ENCODE results near the gene CD69. TPM values are rescaled to one million over a fixed set of nuclear protein-coding genes. Genes with fewer than 3 reads are reported as not detected.

CD69 gene
- total RNA-seq, 2 experiments from 2014 or later, result 143 to 152 TPM

GRCh38 chr12:9758119-9758518 lies 2.6 kb downstream of the CD69 start:
- Mint-ChIP-seq H3K4me3 (peak overlapping the region; percentile 99), H3K36me3 (peaks cover 80% of the 10 kb centered on the region), H3K9me3 (peaks cover 7% of the 10 kb centered on the region), H3K27ac (peak overlapping the region; percentile 98), H3K4me1 (peaks cover 49% of the 10 kb centered on the region), H3K27me3 (no peaks in the 10 kb centered on the region)
- DNase-seq, result no peak

- no peak for DNase-seq
- Mint-ChIP-seq H3K4me1 (peaks cover 53% of the 10 kb centered on the region), H3K27ac (peak overlapping the region; percentile 98), H3K9me3 (peaks cover 5% of the 10 kb centered on the region), H3K27me3 (no peaks in the 10 kb centered on the region), H3K36me3 (peaks cover 83% of the 10 kb centered on the region), H3K4me3 (peak overlapping the region; percentile 99)
Measured at GRCh38 chr12:9757433-9758025, 3.2 kb downstream of the CD69 start.

GRCh38 chr12:9756706-9757105 lies 4.0 kb downstream of the CD69 start:
- Mint-ChIP-seq H3K27me3 (no peaks in the 10 kb centered on the region), H3K4me3 (peak overlapping the region; percentile 99), H3K4me1 (peaks cover 48% of the 10 kb centered on the region), H3K9me3 (no peaks in the 10 kb centered on the region), H3K36me3 (peaks cover 81% of the 10 kb centered on the region), H3K27ac (peak overlapping the region; percentile 98)
- DNase-seq, result no peak

DNA sequence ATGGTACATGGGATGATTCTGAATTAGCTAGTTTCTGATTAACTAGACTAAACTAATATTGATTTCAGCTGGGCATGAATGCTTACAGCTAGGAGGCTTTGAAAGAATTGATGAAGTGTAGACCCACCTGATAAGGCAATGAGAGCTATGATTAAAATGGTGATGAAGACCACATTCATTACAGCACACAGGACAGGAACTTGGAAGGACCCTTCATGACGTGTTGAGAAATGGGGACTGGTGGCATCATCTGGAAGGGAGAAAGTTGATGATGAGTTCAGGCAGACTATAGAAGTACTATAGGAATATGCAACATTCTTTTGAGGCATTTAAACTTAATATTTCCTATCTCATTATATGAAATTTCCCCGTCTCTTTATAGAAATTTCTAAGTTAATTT lies 4.5 kb downstream of the CD69 start:
- peaks cover 50% of the 10 kb centered on the region for H3K4me1 Mint-ChIP-seq
- peak overlapping the region; percentile 98 for H3K27ac Mint-ChIP-seq
- DNase-seq, result no peak
- H3K9me3 Mint-ChIP-seq, result no peaks in the 10 kb centered on the region
- peaks cover 85% of the 10 kb centered on the region for H3K36me3 Mint-ChIP-seq
- peak overlapping the region; percentile 99 for H3K4me3 Mint-ChIP-seq
- H3K27me3 Mint-ChIP-seq, result no peaks in the 10 kb centered on the region

DNA sequence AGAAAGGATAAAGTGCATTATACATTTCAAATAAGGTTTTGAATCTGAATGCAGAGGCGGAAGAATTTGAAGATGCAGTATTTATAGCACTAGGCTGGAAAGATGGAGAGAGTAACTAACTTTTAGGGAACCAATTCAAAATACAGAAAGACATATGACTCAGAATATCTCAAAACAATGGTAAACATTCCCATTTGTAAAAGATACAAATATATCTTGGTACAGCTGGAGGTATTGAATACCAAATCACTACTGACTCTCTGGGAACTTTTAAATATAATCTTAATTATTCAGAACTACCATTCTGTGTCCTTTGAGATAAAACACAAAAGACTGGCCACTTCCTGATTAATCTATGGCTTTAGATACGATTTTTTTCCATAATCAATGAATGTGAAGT lies 5.1 kb downstream of the CD69 start:
- no peak for DNase-seq
- Mint-ChIP-seq H3K27me3 (no peaks in the 10 kb centered on the region), H3K4me3 (peak overlapping the region; percentile 99), H3K36me3 (peaks cover 81% of the 10 kb centered on the region), H3K27ac (peak overlapping the region; percentile 93), H3K4me1 (peaks cover 48% of the 10 kb centered on the region), H3K9me3 (no peaks in the 10 kb centered on the region)

GRCh38 chr12:9755035-9755434 lies 5.7 kb downstream of the CD69 start:
- Mint-ChIP-seq H3K4me3 (peak overlapping the region; percentile 99), H3K27ac (peak overlapping the region; percentile 93), H3K27me3 (no peaks in the 10 kb centered on the region), H3K36me3 (peaks cover 77% of the 10 kb centered on the region), H3K9me3 (no peaks in the 10 kb centered on the region), H3K4me1 (peaks cover 53% of the 10 kb centered on the region)
- no peak for DNase-seq

- Mint-ChIP-seq H3K27me3 (no peaks in the 10 kb centered on the region), H3K4me3 (peak overlapping the region; percentile 99), H3K9me3 (no peaks in the 10 kb centered on the region), H3K36me3 (peaks cover 70% of the 10 kb centered on the region), H3K27ac (peak overlapping the region; percentile 93), H3K4me1 (peaks cover 54% of the 10 kb centered on the region)
- DNase-seq, result no peak
Measured at GRCh38 chr12:9754099-9754927, 6.4 kb downstream of the CD69 start.

GRCh38 chr12:9753498-9753897 lies 7.2 kb downstream of the CD69 start:
- peak overlapping the region; percentile 91 for H3K27ac Mint-ChIP-seq

DNA sequence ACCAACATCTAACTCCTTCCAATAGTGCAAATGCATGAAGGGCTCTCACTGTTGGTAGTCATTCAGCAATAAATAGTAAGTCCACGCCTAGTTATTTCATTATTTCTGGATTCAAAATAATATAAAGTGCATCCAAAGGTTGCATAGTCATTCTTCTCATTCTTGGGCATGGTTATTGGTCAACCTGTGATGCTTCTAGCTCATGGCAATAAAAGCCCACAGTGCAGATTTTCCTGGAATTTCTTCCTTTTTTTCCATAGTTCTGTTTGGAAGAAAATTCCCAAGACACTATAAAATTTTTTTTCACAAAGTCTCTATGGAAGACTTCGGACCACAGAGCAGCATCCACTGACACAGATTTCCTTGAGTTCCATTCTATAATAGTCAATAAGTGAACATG lies 7.6 kb downstream of the CD69 start:
- Mint-ChIP-seq H3K27me3 (no peaks in the 10 kb centered on the region), H3K4me1 (peaks cover 54% of the 10 kb centered on the region), H3K27ac (peak overlapping the region; percentile 91), H3K36me3 (peaks cover 58% of the 10 kb centered on the region), H3K9me3 (no peaks in the 10 kb centered on the region), H3K4me3 (peak overlapping the region; percentile 83)
- DNase-seq, result no peak

More at GRCh38 chr12:9753498-9753897, 7.2 kb downstream of the CD69 start:
- peaks cover 54% of the 10 kb centered on the region for H3K4me1 Mint-ChIP-seq
- peaks cover 62% of the 10 kb centered on the region for H3K36me3 Mint-ChIP-seq
- H3K4me3 Mint-ChIP-seq, result peak overlapping the region; percentile 83
- DNase-seq, result no peak
- H3K9me3 Mint-ChIP-seq, result no peaks in the 10 kb centered on the region
- no peaks in the 10 kb centered on the region for H3K27me3 Mint-ChIP-seq

DNA sequence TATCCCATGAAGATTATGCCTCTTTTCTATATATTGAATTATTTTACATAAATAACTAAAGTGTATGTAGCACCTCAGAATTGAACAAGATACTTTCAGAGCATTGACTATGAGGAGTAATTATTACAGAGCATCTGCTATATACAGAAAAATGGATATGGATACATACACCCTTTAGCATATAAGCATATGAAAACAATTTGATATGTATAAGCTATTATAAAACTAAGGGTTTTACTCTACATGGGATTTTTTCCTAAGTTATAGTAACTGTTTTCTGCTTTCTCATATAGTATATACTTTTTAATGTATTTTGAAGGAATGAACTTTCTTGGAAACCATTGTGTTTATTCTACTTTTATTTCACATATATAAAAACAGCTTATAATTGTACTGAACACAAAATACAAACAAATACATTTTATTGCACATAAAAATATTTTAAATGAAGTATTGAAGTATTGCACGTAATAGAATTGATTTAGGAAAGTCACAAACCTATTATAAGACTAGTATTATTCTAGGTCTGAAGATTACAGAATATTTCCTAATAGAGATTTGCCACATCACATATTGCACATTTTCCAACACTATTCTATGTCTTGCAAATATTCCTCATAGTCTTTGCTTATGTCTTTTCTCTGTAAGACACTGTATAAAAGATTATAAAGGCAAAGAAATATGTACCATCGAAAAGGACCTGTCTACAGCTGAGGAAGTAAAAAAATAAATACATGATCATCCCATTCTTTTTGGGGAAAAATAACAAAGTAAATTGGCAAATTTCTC lies 8.4 kb downstream of the CD69 start:
- Mint-ChIP-seq H3K4me3 (peak overlapping the region; percentile 83), H3K9me3 (no peaks in the 10 kb centered on the region), H3K27me3 (no peaks in the 10 kb centered on the region), H3K36me3 (peaks cover 50% of the 10 kb centered on the region), H3K27ac (peak overlapping the region; percentile 91), H3K4me1 (peaks cover 51% of the 10 kb centered on the region)
- no peak for DNase-seq

DNA sequence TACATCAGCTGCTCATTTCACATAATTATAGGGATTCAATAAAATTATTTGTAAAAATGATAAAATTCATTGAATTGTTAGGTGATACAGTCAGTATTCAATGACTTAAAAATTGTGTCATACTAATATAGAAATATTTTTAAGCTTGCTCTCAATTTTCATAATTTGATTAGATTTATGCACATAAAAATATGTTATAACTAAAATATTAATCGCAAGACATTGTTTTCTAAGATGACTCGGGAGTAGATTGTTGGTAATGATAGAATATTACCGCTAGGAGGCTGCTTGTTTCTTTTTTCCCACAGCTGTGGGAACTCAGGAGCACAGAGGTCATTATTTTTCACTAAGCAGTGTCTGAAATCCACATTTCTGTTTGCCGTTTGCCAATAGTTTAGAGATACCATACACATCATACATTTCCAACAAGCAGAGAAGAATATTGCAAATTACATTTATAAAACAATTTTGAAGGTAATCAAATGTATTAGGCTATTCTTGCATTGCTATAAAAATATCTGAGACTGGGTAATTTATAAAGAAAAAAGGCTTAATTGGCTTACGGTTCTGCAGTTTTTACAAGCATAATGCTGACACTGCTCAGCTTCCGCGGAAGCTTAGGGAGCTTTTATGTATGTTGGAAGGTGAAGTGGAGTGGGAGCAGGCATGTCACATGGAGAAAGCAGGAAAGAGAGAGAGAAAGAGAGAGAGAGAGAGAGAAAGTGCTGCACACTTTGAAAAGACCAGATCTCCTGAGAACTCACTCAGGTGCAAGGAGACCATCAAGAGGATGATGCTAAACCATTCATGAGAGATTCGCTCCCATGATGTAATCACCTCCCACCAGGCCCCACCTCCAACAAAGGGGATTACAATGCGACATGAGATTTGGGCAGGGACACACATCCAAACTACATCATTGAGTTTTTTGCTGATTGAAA lies 9.2 kb downstream of the CD69 start:
- peak overlapping the region; percentile 90 for H3K27ac Mint-ChIP-seq
- H3K4me1 Mint-ChIP-seq, result peaks cover 49% of the 10 kb centered on the region
- H3K4me3 Mint-ChIP-seq, result peak overlapping the region; percentile 80
- no peaks in the 10 kb centered on the region for H3K27me3 Mint-ChIP-seq
- no peaks in the 10 kb centered on the region for H3K9me3 Mint-ChIP-seq
- H3K36me3 Mint-ChIP-seq, result peaks cover 42% of the 10 kb centered on the region
- DNase-seq, result peak; percentile 64

DNA sequence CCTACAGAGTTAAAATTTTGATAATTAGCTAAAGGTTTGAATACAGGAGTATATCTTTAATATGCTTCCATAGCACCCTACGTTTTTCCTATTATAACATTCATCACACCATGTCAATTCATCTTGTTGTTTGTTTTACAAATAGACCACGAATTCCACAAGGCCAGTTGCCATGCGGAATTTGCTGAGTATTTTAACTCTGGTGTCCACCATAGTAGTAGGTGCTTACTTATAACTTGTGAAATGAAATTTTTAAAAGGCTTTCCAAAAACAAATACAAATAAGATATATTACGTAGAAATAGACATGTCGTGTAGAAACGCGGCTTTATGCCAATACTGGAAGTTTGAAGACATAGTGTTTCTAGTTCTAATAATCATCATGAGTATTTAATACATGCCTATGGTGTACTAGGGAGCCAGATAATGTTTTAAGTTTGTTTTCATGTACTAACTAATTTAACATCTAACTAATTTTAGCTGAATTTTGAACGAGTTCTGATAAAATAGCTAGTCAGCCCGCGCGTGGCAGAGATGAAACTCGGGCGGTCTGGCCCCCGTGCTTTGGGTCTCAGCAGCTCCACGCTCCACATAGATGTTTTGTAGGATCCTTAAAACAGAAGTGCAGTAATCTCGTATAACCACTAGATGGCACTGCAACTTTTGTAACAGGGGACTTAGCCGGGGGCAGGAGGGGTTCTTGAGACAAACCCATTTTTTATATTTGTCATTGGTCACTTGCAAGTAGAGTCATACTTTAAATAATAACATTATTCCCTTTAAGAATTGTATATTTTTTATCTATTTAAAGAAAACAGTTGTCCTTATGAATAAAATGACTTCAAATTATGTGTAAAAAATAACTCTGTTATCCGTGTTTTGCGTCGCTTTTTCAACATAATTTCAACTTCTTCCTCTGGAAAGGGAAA lies 10.2 kb downstream of the CD69 start:
- DNase-seq, result no peak
- Mint-ChIP-seq H3K9me3 (no peaks in the 10 kb centered on the region), H3K4me1 (peaks cover 44% of the 10 kb centered on the region)

DNA sequence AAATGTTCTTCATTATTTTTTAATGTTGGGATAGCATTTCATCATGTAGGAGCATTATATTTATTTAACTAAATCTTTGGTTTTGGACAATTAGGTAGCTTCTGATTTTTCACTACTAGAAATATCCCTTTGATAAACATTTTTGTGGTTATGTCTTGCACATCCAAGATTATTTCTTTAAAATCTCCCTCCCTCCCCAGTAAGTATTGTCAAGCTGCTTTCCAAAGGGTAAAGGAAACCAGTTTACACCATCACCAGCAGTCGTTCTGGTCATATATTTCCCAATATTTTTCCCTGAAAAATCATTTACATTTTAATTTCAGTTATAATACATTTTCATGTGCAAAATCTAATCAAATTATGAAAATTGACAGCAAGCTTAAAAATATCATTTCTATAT lies 11.1 kb downstream of the CD69 start:
- Mint-ChIP-seq H3K4me3 (no peak overlapping the region), H3K27me3 (no peaks in the 10 kb centered on the region), H3K27ac (no peak overlapping the region), H3K9me3 (no peaks in the 10 kb centered on the region), H3K36me3 (peaks cover 26% of the 10 kb centered on the region), H3K4me1 (peaks cover 43% of the 10 kb centered on the region)
- DNase-seq, result no peak

More for the DNA sequence above, 10.2 kb downstream of the CD69 start:
- Mint-ChIP-seq H3K27ac (peak overlapping the region; percentile 62), H3K27me3 (no peaks in the 10 kb centered on the region), H3K4me3 (peak overlapping the region; percentile 50), H3K36me3 (peaks cover 35% of the 10 kb centered on the region)
